ENCODE measurements around the gene CAMTA1.
A peak's percentile ranks its signal among the peaks of the same experiment; 100 is the strongest.
"Not testable (repeated sequence)": the region's sequence is repeated elsewhere in the genome, so short reads cannot be mapped to it uniquely, and the experiment has no call there.

The CAMTA1 gene

GRCh38 chr1:7680207-7680954, 895.1 kb downstream of the CAMTA1 start:
- peak in 48 of 51 donors; percentile 17 to 83 (median 60) for DNase-seq

- peak in 5 of 51 donors; percentile 23 to 64 (median 36) for DNase-seq
Observed at GRCh38 chr1:7680955-7681268, 895.7 kb downstream of the CAMTA1 start.

- no peak for DNase-seq
Observed at GRCh38 chr1:7681401-7681800, 896.1 kb downstream of the CAMTA1 start.

- DNase-seq, result no peak
Observed at GRCh38 chr1:7683521-7683920, 898.3 kb downstream of the CAMTA1 start.

- no peak for DNase-seq
Observed at GRCh38 chr1:7684132-7684531, 898.9 kb downstream of the CAMTA1 start.

GRCh38 chr1:7684861-7685635, 899.8 kb downstream of the CAMTA1 start:
- no peak for DNase-seq

GRCh38 chr1:7686301-7686850, 901.1 kb downstream of the CAMTA1 start:
- DNase-seq, result no peak

- DNase-seq, result no peak
Observed at GRCh38 chr1:7687411-7687810, 902.2 kb downstream of the CAMTA1 start.

GRCh38 chr1:7688659-7689058, 903.4 kb downstream of the CAMTA1 start:
- no peak for DNase-seq

- DNase-seq, result not testable (repeated sequence)
Observed at GRCh38 chr1:7689307-7689706, 904.1 kb downstream of the CAMTA1 start.

- DNase-seq, result no peak
Observed at GRCh38 chr1:7690076-7690475, 904.8 kb downstream of the CAMTA1 start.

- DNase-seq, result no peak
Observed at GRCh38 chr1:7690496-7691182, 905.4 kb downstream of the CAMTA1 start.

GRCh38 chr1:7691576-7691975, 906.3 kb downstream of the CAMTA1 start:
- DNase-seq, result no peak

- no peak for DNase-seq
Observed at GRCh38 chr1:7692005-7692404, 906.8 kb downstream of the CAMTA1 start.

GRCh38 chr1:7693037-7693436, 907.8 kb downstream of the CAMTA1 start:
- not testable (repeated sequence) for DNase-seq

GRCh38 chr1:7693662-7694061, 908.4 kb downstream of the CAMTA1 start:
- no peak for DNase-seq

- peak in 2 of 51 donors; percentile 28 to 40 for DNase-seq
Observed at GRCh38 chr1:7694600-7695496, 909.6 kb downstream of the CAMTA1 start.

GRCh38 chr1:7695497-7696117, 910.4 kb downstream of the CAMTA1 start:
- DNase-seq, result no peak

GRCh38 chr1:7698641-7699040, 913.4 kb downstream of the CAMTA1 start:
- DNase-seq, result peak in 1 of 51 donors; percentile 8

GRCh38 chr1:7702365-7702764, 917.1 kb downstream of the CAMTA1 start:
- peak in 23 of 51 donors; percentile 14 to 61 (median 28) for DNase-seq

All from hypothalamus (tissue), 51 donors.